IMR-90 (cell line): ENCODE measurements around the gene TXNDC16. TPM values are rescaled to one million over a fixed set of nuclear protein-coding genes. Genes with fewer than 3 reads are reported as not detected.

Experiments
- ATAC-seq: fragments of 200-7000 bp; cut with Tn5 transposase; 2 replicates; pipeline ENCODE4 v1.9.1; 2020; ENCODE audit warnings: low read depth, mild to moderate bottlenecking, moderate library complexity
- BruUV-seq: library from RNA; stranded (reverse); fragments of 400-500 nt; replicated peaks from 2 replicates; lab custom pipeline; 2021; lab: Mats Ljungman, UMichigan
- CTCF ChIA-PET: fragments of 300-600 bp; formaldehyde crosslinking; extraction: SDS; loops from one replicate; lab custom pipeline; 2021; ENCODE audit warnings: antibody characterized with exemption; lab: Yijun Ruan, JAX
- POLR2A ChIA-PET: fragments of 300-600 bp; sonication (Branson Sonifier 250); formaldehyde crosslinking; loops from one replicate; lab custom pipeline; 2022; ENCODE audit warnings: antibody characterized with exemption; ENCODE audit not compliant: unreplicated experiment; lab: Charles Lee
- DNase-seq: peaks from one replicate; pipeline ENCODE4 v3.0.0; 2013
- H2AFZ ChIP-seq: replicated peaks from 2 replicates; pipeline ENCODE3; 2013; ENCODE audit warnings: low read length, mild to moderate bottlenecking; ENCODE audit not compliant: poor library complexity
- H2AK5ac ChIP-seq: 2 replicates; pipeline ENCODE4 v1.6.1; 2013; ENCODE audit warnings: low read depth, low read length, inconsistent platforms
- H2AK9ac ChIP-seq: replicated peaks from 2 replicates; pipeline ENCODE3; 2013; ENCODE audit warnings: mild to moderate bottlenecking, low read depth, low read length, moderate library complexity; ENCODE audit not compliant: poor library complexity
- H2BK120ac ChIP-seq: 2 replicates; pipeline ENCODE4 v1.6.1; 2013; ENCODE audit warnings: low read depth, low read length, inconsistent platforms
- H2BK15ac ChIP-seq: 3 replicates; pipeline ENCODE4 v1.6.1; 2013; ENCODE audit warnings: low read depth, low read length, inconsistent platforms
- H2BK20ac ChIP-seq: 2 replicates; pipeline ENCODE4 v1.6.1; 2013; ENCODE audit warnings: low read depth, mild to moderate bottlenecking, inconsistent platforms, low read length, moderate library complexity
- H2BK5ac ChIP-seq: 2 replicates; pipeline ENCODE4 v1.6.1; 2013; ENCODE audit warnings: mild to moderate bottlenecking, low read depth, low read length, inconsistent platforms; ENCODE audit not compliant: poor library complexity, severe bottlenecking
- H3K14ac ChIP-seq: replicated peaks from 2 replicates; pipeline ENCODE4 v1.6.1; 2013; ENCODE audit warnings: low read depth, low read length, inconsistent platforms
- H3K18ac ChIP-seq: 2 replicates; pipeline ENCODE4 v1.6.1; 2013; ENCODE audit warnings: low read depth, low read length, control low read depth
- H3K23ac ChIP-seq: 2 replicates; pipeline ENCODE4 v1.6.1; 2013; ENCODE audit warnings: low read depth, low read length, inconsistent platforms
- H3K27ac ChIP-seq: 2 replicates; pipeline ENCODE4 v1.5.1; 2013; ENCODE audit warnings: mild to moderate bottlenecking, control low read depth, low read length; ENCODE audit not compliant: insufficient read depth
- H3K27me3 ChIP-seq: 2 replicates; pipeline ENCODE4 v1.6.1; 2013; ENCODE audit warnings: low read length; ENCODE audit not compliant: control insufficient read depth, insufficient read depth
- H3K36me3 ChIP-seq: 2 replicates; pipeline ENCODE4 v1.6.1; 2013; ENCODE audit warnings: low read length, mixed read lengths; ENCODE audit not compliant: control insufficient read depth, insufficient read depth
- H3K4ac ChIP-seq: 2 replicates; pipeline ENCODE4 v1.6.1; 2013; ENCODE audit warnings: low read depth, low read length, inconsistent platforms
- H3K4me1 ChIP-seq: 2 replicates; pipeline ENCODE4 v1.6.1; 2013; ENCODE audit warnings: low read length, mixed read lengths; ENCODE audit not compliant: control insufficient read depth, insufficient read depth
- H3K4me2 ChIP-seq: 2 replicates; pipeline ENCODE4 v1.6.1; 2013; ENCODE audit warnings: low read depth, mild to moderate bottlenecking, control low read depth, low read length, moderate library complexity
- H3K4me3 ChIP-seq: 2 replicates; pipeline ENCODE4 v1.5.1; 2013; ENCODE audit warnings: low read depth, mild to moderate bottlenecking, control low read depth, low read length, moderate library complexity; ENCODE audit not compliant: insufficient read depth
- H3K56ac ChIP-seq: 2 replicates; pipeline ENCODE4 v1.6.1; 2013; ENCODE audit warnings: low read length, inconsistent platforms; ENCODE audit not compliant: insufficient read depth; ENCODE audit errors: extremely low read depth
- H3K79me1 ChIP-seq, 2 experiments: 2 replicates each; pipeline ENCODE4 v1.6.1; 2013; ENCODE audit warnings: low read length in 2 of 2, inconsistent platforms in 1 of 2, low read depth in 1 of 2
- H3K9ac ChIP-seq: 2 replicates; pipeline ENCODE4 v1.6.1; 2013; ENCODE audit warnings: low read depth, low read length, control low read depth
- H3K9me1 ChIP-seq: 2 replicates; pipeline ENCODE4 v1.6.1; 2013; ENCODE audit warnings: low read length, inconsistent platforms; ENCODE audit not compliant: insufficient read depth
- H3K9me3 ChIP-seq: 2 replicates; pipeline ENCODE4 v1.6.1; 2013; ENCODE audit warnings: low read length; ENCODE audit not compliant: control insufficient read depth, insufficient read depth
- H4K20me1 ChIP-seq: 2 replicates; pipeline ENCODE4 v1.6.1; 2013; ENCODE audit warnings: low read length, inconsistent platforms; ENCODE audit not compliant: insufficient read depth
- H4K5ac ChIP-seq: 2 replicates; pipeline ENCODE4 v1.6.1; 2013; ENCODE audit warnings: mild to moderate bottlenecking, low read depth, low read length, control low read depth
- H4K8ac ChIP-seq, 2 experiments: 2 replicates each; pipeline ENCODE4 v1.6.1; 2013; ENCODE audit warnings: low read depth in 2 of 2, low read length in 2 of 2, control low read depth in 1 of 2, inconsistent platforms in 1 of 2
- H4K91ac ChIP-seq: 2 replicates; pipeline ENCODE4 v1.6.1; 2013; ENCODE audit warnings: low read depth, low read length, inconsistent platforms; ENCODE audit not compliant: insufficient read depth
- BHLHE40 ChIP-seq: fragments of 150-350 bp; IDR thresholded peaks from 2 replicates; pipeline ENCODE4 v1.6.1; 2016; ENCODE audit warnings: mild to moderate bottlenecking, low read depth, low read length
- CEBPB ChIP-seq: IDR thresholded peaks from 2 replicates; pipeline ENCODE4 v1.6.1; 2012; ENCODE audit warnings: low read depth, low read length, improper control_type of control experiment
- WGBS, 2 experiments: methylation state at CpG; one replicate each; pipeline versions ENCODE4 v1.1.5 to v1.1.7; 2013; ENCODE audit warnings: missing lambda C conversion rate in 2 of 2; ENCODE audit not compliant: insufficient read length in 1 of 2; ENCODE audit errors: extremely low coverage in 2 of 2; 5-methylcytosine and 5-hydroxymethylcytosine counted together
- dilution Hi-C: fragments of 300-500 bp; cut with HindIII; formaldehyde crosslinking; loops from one replicate; pipeline ENCODE4 v1.14.3; 2018; ENCODE audit warnings: low sequenced_read_pairs; ENCODE audit not compliant: unreplicated experiment
- in situ Hi-C: fragments of 300-500 bp; cut with MboI; formaldehyde crosslinking; loops from 3 replicates; pipeline ENCODE4 v1.14.3; 2019; ENCODE audit warnings: low sequenced_read_pairs, inconsistent platforms, mixed read lengths
- intact Hi-C: fragments of 100-400 bp; cut with micrococcal nuclease; formaldehyde crosslinking; loops from 2 replicates; pipeline ENCODE4 v1.10.0; 2022
- polyA plus RNA-seq, 3 experiments: library from polyadenylated mRNA; depleted of rRNA; stranded (reverse); fragments of >200 nt; gene quantifications; 2 replicates each; pipeline ENCODE4 v1.2.3, GENCODE V29; 2012; ENCODE audit warnings: low replicate concordance in 1 of 3
- total RNA-seq: library from RNA; depleted of rRNA; stranded (reverse); fragments of >200 nt; gene quantifications from 2 replicates; pipeline ENCODE4 v1.2.3, GENCODE V29; 2012
- TF ChIP-seq, protein P1 (sequence below): conservative IDR thresholded peaks from 2 replicates; pipeline ENCODE4 v1.5.1; 2012; ENCODE audit warnings: mild to moderate bottlenecking, low read depth, low read length, improper control_type of control experiment

Gene TXNDC16
- total and polyA plus RNA-seq, 2 of the 4 experiments (the other 2 are of a cell fraction): 1.4 TPM

GRCh38 chr14:52547027-52547426 is 5.3 kb downstream of the TXNDC16 start:
- Histone ChIP-seq H3K4me1 (no peaks in the 10 kb centered on the region), H3K27ac (no peak overlapping the region), H4K5ac (no peak overlapping the region), H4K91ac (no peak overlapping the region), H3K4me3 (no peak overlapping the region), H3K4ac (no peak overlapping the region), H2BK15ac (no peak overlapping the region), H3K56ac (no peak overlapping the region), H4K20me1 (no peaks in the 10 kb centered on the region), H3K18ac (no peak overlapping the region), H2BK20ac (no peak overlapping the region), H3K4me2 (no peak overlapping the region), H3K79me1 (peaks cover 0 to 6% of the 10 kb centered on the region in 2 experiments; a peak in 1 of 4 replicates), H2AK9ac (no peak overlapping the region), H4K8ac (no peak overlapping the region), H2BK5ac (no peak overlapping the region), H3K9me1 (no peaks in the 10 kb centered on the region; the same call in 1 of the 2 replicates), H2AK5ac (no peak overlapping the region), H3K9me3 (no peaks in the 10 kb centered on the region), H3K36me3 (no peaks in the 10 kb centered on the region), H3K14ac (no peak overlapping the region), H3K27me3 (no peaks in the 10 kb centered on the region), H2BK120ac (no peak overlapping the region), H2AFZ (no peak overlapping the region), H3K23ac (no peak overlapping the region), H3K9ac (no peak overlapping the region)
- no peak for ATAC-seq
- no peak for DNase-seq
- ChIA-PET POLR2A (no interaction called here), CTCF (no interaction called here)
- in situ Hi-C loops: no loop called here
- WGBS, 2 experiments: 0% methylated on average over 1 of the region's 2 CpGs; no CpG with 5 or more reads in 1 of the 2 experiments
- no TSS peak for BruUV-seq
- no peak for TF ChIP-seq BHLHE40
- TF ChIP-seq, protein P1, sequence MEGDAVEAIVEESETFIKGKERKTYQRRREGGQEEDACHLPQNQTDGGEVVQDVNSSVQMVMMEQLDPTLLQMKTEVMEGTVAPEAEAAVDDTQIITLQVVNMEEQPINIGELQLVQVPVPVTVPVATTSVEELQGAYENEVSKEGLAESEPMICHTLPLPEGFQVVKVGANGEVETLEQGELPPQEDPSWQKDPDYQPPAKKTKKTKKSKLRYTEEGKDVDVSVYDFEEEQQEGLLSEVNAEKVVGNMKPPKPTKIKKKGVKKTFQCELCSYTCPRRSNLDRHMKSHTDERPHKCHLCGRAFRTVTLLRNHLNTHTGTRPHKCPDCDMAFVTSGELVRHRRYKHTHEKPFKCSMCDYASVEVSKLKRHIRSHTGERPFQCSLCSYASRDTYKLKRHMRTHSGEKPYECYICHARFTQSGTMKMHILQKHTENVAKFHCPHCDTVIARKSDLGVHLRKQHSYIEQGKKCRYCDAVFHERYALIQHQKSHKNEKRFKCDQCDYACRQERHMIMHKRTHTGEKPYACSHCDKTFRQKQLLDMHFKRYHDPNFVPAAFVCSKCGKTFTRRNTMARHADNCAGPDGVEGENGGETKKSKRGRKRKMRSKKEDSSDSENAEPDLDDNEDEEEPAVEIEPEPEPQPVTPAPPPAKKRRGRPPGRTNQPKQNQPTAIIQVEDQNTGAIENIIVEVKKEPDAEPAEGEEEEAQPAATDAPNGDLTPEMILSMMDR: no peak
- TF ChIP-seq CEBPB: no peak
- dilution Hi-C loops: no loop called here
- intact Hi-C loops: no loop called here
